MM.1S (cell line): ENCODE measurements around the gene RASGRF2.

Experiments used
- DNase-seq: peaks from one replicate; pipeline ENCODE4 v3.0.0-alpha.2; 2015
- H2AFZ ChIP-seq: fragments of 300-600 bp; sonication (generic); 2 replicates; pipeline ENCODE4 v1.6.0; 2016; ENCODE audit warnings: antibody characterized with exemption, low read length
- H3F3A ChIP-seq: fragments of 300-600 bp; sonication (generic); 2 replicates; pipeline ENCODE4 v1.6.1; 2016; ENCODE audit warnings: mild to moderate bottlenecking, antibody characterized with exemption, low read length, moderate library complexity, mixed read lengths; ENCODE audit not compliant: insufficient read depth
- H3K27ac ChIP-seq: fragments of 300-600 bp; sonication (generic); 2 replicates; pipeline ENCODE4 v1.5.1; 2016; ENCODE audit warnings: mild to moderate bottlenecking, low read length
- H3K27me3 ChIP-seq: fragments of 300-600 bp; sonication (generic); replicated peaks from 2 replicates; pipeline ENCODE4 v1.6.0; 2016; ENCODE audit warnings: low read length; ENCODE audit not compliant: insufficient read depth
- H3K36me3 ChIP-seq: fragments of 300-600 bp; sonication (generic); replicated peaks from 2 replicates; pipeline ENCODE4 v1.6.1; 2016; ENCODE audit warnings: mild to moderate bottlenecking, low read length, mixed read lengths; ENCODE audit not compliant: insufficient read depth
- H3K4me1 ChIP-seq: fragments of 300-600 bp; sonication (generic); 2 replicates; pipeline ENCODE4 v1.6.1; 2016; ENCODE audit warnings: low read length, mixed read lengths
- H3K4me2 ChIP-seq: fragments of 300-600 bp; sonication (generic); 2 replicates; pipeline ENCODE4 v1.6.0; 2016; ENCODE audit warnings: low read depth, low read length
- H3K4me3 ChIP-seq: fragments of 300-600 bp; sonication (generic); 2 replicates; pipeline ENCODE4 v1.5.1; 2016; ENCODE audit warnings: low read length, mixed read lengths
- H3K79me2 ChIP-seq: fragments of 300-600 bp; sonication (generic); 2 replicates; pipeline ENCODE4 v1.6.1; 2016; ENCODE audit warnings: mixed run types, low read length, mixed read lengths
- H3K9ac ChIP-seq: fragments of 300-600 bp; sonication (generic); 2 replicates; pipeline ENCODE4 v1.6.1; 2016; ENCODE audit warnings: low read length, mixed read lengths
- H3K9me2 ChIP-seq: fragments of 300-600 bp; sonication (generic); replicated peaks from 2 replicates; pipeline ENCODE4 v1.6.1; 2016; ENCODE audit warnings: mild to moderate bottlenecking, low read length, mixed read lengths; ENCODE audit not compliant: insufficient read depth
- H3K9me3 ChIP-seq: fragments of 300-600 bp; sonication (generic); replicated peaks from 2 replicates; pipeline ENCODE4 v1.6.1; 2016; ENCODE audit warnings: mild to moderate bottlenecking, low read length, mixed read lengths; ENCODE audit not compliant: insufficient read depth
- H4K20me1 ChIP-seq: fragments of 300-600 bp; sonication (generic); 2 replicates; pipeline ENCODE4 v1.6.1; 2016; ENCODE audit warnings: mild to moderate bottlenecking, low read length, moderate library complexity, mixed read lengths; ENCODE audit not compliant: insufficient read depth
- CTCF ChIP-seq: fragments of 300-600 bp; sonication (generic); IDR thresholded peaks from 2 replicates; pipeline ENCODE4 v1.5.1; 2016; ENCODE audit warnings: antibody characterized with exemption, low read length, mixed read lengths
- EZH2 ChIP-seq: fragments of 300-600 bp; sonication (generic); optimal IDR thresholded peaks from 2 replicates; pipeline ENCODE3; 2017; ENCODE audit warnings: low read depth, mild to moderate bottlenecking, antibody characterized with exemption, low read length, mixed read lengths
- EZH2phosphoT487 ChIP-seq: fragments of 300-600 bp; sonication (generic); IDR thresholded peaks from 2 replicates; pipeline ENCODE4 v1.6.1; 2018; ENCODE audit warnings: antibody characterized with exemption, low read length

RASGRF2 gene

GRCh38 chr5:81171769-81172168, 211.6 kb downstream of the RASGRF2 start:
- DNase-seq, result no peak
- H3K36me3 ChIP-seq, result no peaks in the 10 kb centered on the region
- no peak overlapping the region for H3K9ac ChIP-seq
- no peaks in the 10 kb centered on the region for H4K20me1 ChIP-seq
- H3K27me3 ChIP-seq, result no peaks in the 10 kb centered on the region
- no peaks in the 10 kb centered on the region for H3K9me2 ChIP-seq
- H3K27ac ChIP-seq, result no peak overlapping the region
- no peaks in the 10 kb centered on the region for H3F3A ChIP-seq
- no peaks in the 10 kb centered on the region for H3K4me1 ChIP-seq
- TF ChIP-seq EZH2 (no peak), EZH2phosphoT487 (no peak), CTCF (no peak)
- no peaks in the 10 kb centered on the region for H3K79me2 ChIP-seq
- H3K9me3 ChIP-seq, result no peaks in the 10 kb centered on the region
- no peak overlapping the region for H3K4me2 ChIP-seq
- H3K4me3 ChIP-seq, result no peak overlapping the region
- H2AFZ ChIP-seq, result no peak overlapping the region

- TF ChIP-seq CTCF, result no peak
- no peak for TF ChIP-seq EZH2phosphoT487
- Histone ChIP-seq H2AFZ (no peak overlapping the region), H3K79me2 (no peaks in the 10 kb centered on the region), H3K27me3 (no peaks in the 10 kb centered on the region), H3K4me2 (no peak overlapping the region), H3K9me3 (no peaks in the 10 kb centered on the region), H3K36me3 (no peaks in the 10 kb centered on the region), H3K27ac (no peak overlapping the region), H3K4me3 (no peak overlapping the region), H3K9me2 (no peaks in the 10 kb centered on the region), H3F3A (no peaks in the 10 kb centered on the region), H3K4me1 (no peaks in the 10 kb centered on the region), H3K9ac (no peak overlapping the region), H4K20me1 (no peaks in the 10 kb centered on the region)
- DNase-seq, result no peak
Observed at GRCh38 chr5:81172710-81173109, 212.5 kb downstream of the RASGRF2 start.

GRCh38 chr5:81177061-81177460, 216.9 kb downstream of the RASGRF2 start:
- Histone ChIP-seq H3K36me3 (no peaks in the 10 kb centered on the region), H4K20me1 (no peaks in the 10 kb centered on the region), H3K4me3 (no peak overlapping the region), H3K9ac (no peak overlapping the region), H3K4me2 (no peak overlapping the region), H3K9me2 (no peaks in the 10 kb centered on the region), H3K9me3 (no peaks in the 10 kb centered on the region), H3F3A (no peaks in the 10 kb centered on the region), H3K79me2 (no peaks in the 10 kb centered on the region), H3K27ac (no peak overlapping the region), H3K27me3 (no peaks in the 10 kb centered on the region), H2AFZ (no peak overlapping the region), H3K4me1 (no peaks in the 10 kb centered on the region)
- DNase-seq, result no peak
- TF ChIP-seq EZH2, result no peak
- no peak for TF ChIP-seq EZH2phosphoT487
- no peak for TF ChIP-seq CTCF
